Nephron progenitor cell (in vitro differentiated cells): ENCODE data around the gene MTR.

Experiments
- DNase-seq: peaks from one replicate; pipeline ENCODE4 v3.0.0; 2021
- H3K27ac Mint-ChIP-seq: 2 replicates; pipeline ENCODE4 v1.8.0; 2021; ENCODE audit warnings: mild to moderate bottlenecking, moderate library complexity, mixed read lengths
- H3K27me3 Mint-ChIP-seq: 2 replicates; pipeline ENCODE4 v1.8.0; 2021; ENCODE audit warnings: mild to moderate bottlenecking, low read depth, mixed read lengths; ENCODE audit not compliant: poor library complexity
- H3K36me3 Mint-ChIP-seq: 2 replicates; pipeline ENCODE4 v1.8.0; 2021; ENCODE audit warnings: low read depth, mixed read lengths
- H3K4me1 Mint-ChIP-seq: 2 replicates; pipeline ENCODE4 v1.8.0; 2021; ENCODE audit warnings: mixed read lengths
- H3K4me3 Mint-ChIP-seq: 2 replicates; pipeline ENCODE4 v1.8.0; 2021; ENCODE audit warnings: mild to moderate bottlenecking, moderate library complexity, mixed read lengths
- H3K9me3 Mint-ChIP-seq: 2 replicates; pipeline ENCODE4 v1.8.0; 2021; ENCODE audit warnings: mild to moderate bottlenecking, moderate library complexity, mixed read lengths
- CTCF ChIP-seq: fragments of 200-600 bp; sonication (generic); IDR thresholded peaks from 2 replicates; pipeline ENCODE4 v1.5.0; 2021; ENCODE audit warnings: antibody characterized with exemption

MTR gene

GRCh38 chr1:236948996-236949395 lies 153.9 kb downstream of the MTR start:
- no peak for TF ChIP-seq CTCF
- Mint-ChIP-seq H3K27ac (no peak overlapping the region), H3K27me3 (peaks cover 9% of the 10 kb centered on the region), H3K9me3 (no peaks in the 10 kb centered on the region), H3K4me3 (no peak overlapping the region), H3K4me1 (peaks cover 25% of the 10 kb centered on the region), H3K36me3 (no peaks in the 10 kb centered on the region)
- no peak for DNase-seq

GRCh38 chr1:236950365-236950764 lies 155.3 kb downstream of the MTR start:
- no peaks in the 10 kb centered on the region for H3K9me3 Mint-ChIP-seq
- DNase-seq: no peak
- H3K27me3 Mint-ChIP-seq: peaks cover 9% of the 10 kb centered on the region
- no peak overlapping the region for H3K27ac Mint-ChIP-seq
- TF ChIP-seq CTCF: no peak
- H3K36me3 Mint-ChIP-seq: no peaks in the 10 kb centered on the region
- H3K4me1 Mint-ChIP-seq: peaks cover 25% of the 10 kb centered on the region
- no peak overlapping the region for H3K4me3 Mint-ChIP-seq

GRCh38 chr1:236951672-236952071 lies 156.6 kb downstream of the MTR start:
- DNase-seq: no peak
- TF ChIP-seq CTCF: no peak
- H3K4me1 Mint-ChIP-seq: peaks cover 25% of the 10 kb centered on the region
- H3K27ac Mint-ChIP-seq: no peak overlapping the region
- no peak overlapping the region for H3K4me3 Mint-ChIP-seq
- no peaks in the 10 kb centered on the region for H3K9me3 Mint-ChIP-seq
- peaks cover 9% of the 10 kb centered on the region for H3K27me3 Mint-ChIP-seq
- H3K36me3 Mint-ChIP-seq: no peaks in the 10 kb centered on the region

- TF ChIP-seq CTCF: no peak
- Mint-ChIP-seq H3K4me3 (no peak overlapping the region), H3K36me3 (no peaks in the 10 kb centered on the region), H3K4me1 (peaks cover 25% of the 10 kb centered on the region), H3K27me3 (peaks cover 9% of the 10 kb centered on the region), H3K27ac (no peak overlapping the region), H3K9me3 (no peaks in the 10 kb centered on the region)
- DNase-seq: no peak
Observed at GRCh38 chr1:236952246-236953003, 157.3 kb downstream of the MTR start.

GRCh38 chr1:236953151-236953700 lies 158.1 kb downstream of the MTR start:
- H3K4me3 Mint-ChIP-seq: no peak overlapping the region
- no peak overlapping the region for H3K27ac Mint-ChIP-seq
- no peak for DNase-seq
- peaks cover 25% of the 10 kb centered on the region for H3K4me1 Mint-ChIP-seq
- no peaks in the 10 kb centered on the region for H3K36me3 Mint-ChIP-seq
- H3K27me3 Mint-ChIP-seq: peaks cover 11% of the 10 kb centered on the region
- TF ChIP-seq CTCF: no peak
- no peaks in the 10 kb centered on the region for H3K9me3 Mint-ChIP-seq
